B cell (primary cell): ENCODE data around the gene RIF1.

Experiments
- CTCF ChIP-seq: fragments of 200-600 bp; IDR thresholded peaks from one replicate; pipeline ENCODE4 v1.8.0; 2022; ENCODE audit warnings: antibody characterized with exemption, mild to moderate bottlenecking
- EZH2 ChIP-seq: IDR thresholded peaks from 2 replicates; pipeline ENCODE4 v1.6.1; 2012; ENCODE audit warnings: borderline replicate concordance, low read depth, mild to moderate bottlenecking, moderate library complexity, low read length; ENCODE audit not compliant: insufficient read depth, poor library complexity, severe bottlenecking

- TF ChIP-seq CTCF = no peak
- no peak for TF ChIP-seq EZH2
Measured at GRCh38 chr2:151483546-151483945, 73.8 kb downstream of the RIF1 start.
